Measurements from ENCODE around the gene STK24.
"Not testable (repeated sequence)": the region's sequence is repeated elsewhere in the genome, so short reads cannot be mapped to it uniquely, and the experiment has no call there.

Gene STK24

GRCh38 chr13:98581971-98582702, 5.2 kb upstream of the STK24 start:
- DNase-seq: no peak

GRCh38 chr13:98581381-98581780, 4.5 kb upstream of the STK24 start:
- no peak for DNase-seq

GRCh38 chr13:98580420-98580819, 3.5 kb upstream of the STK24 start:
- no peak for DNase-seq

- DNase-seq: no peak
Observed at GRCh38 chr13:98577836-98578285, 954 bp upstream of the STK24 start.

- DNase-seq: peak in 1 of 2 experiments; percentile 38
Observed at GRCh38 chr13:98576200-98576945, 534 bp downstream of the STK24 start.

DNA sequence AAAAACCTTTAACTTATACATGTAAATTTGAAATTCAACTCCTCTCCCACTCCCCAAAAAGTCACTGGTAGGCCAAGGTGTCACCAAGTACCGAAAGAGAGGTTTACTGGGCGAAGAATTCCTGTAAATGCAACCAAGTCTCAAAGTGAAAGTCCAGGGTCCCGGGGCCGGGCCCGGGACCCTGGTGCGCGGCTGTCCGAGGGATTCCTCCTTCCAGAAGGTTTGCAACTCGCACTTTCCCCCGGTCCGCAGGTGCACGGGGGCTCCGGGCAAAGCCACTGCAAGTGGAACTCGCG, 1.1 kb downstream of the STK24 start:
- DNase-seq: no peak

GRCh38 chr13:98575009-98575903, 1.7 kb downstream of the STK24 start:
- no peak for DNase-seq

GRCh38 chr13:98571955-98572662, 4.8 kb downstream of the STK24 start:
- no peak for DNase-seq

- no peak for DNase-seq
Observed at GRCh38 chr13:98570929-98571372, 6.0 kb downstream of the STK24 start.

- DNase-seq: not testable (repeated sequence)
Observed at GRCh38 chr13:98569494-98570367, 7.2 kb downstream of the STK24 start.

DNA sequence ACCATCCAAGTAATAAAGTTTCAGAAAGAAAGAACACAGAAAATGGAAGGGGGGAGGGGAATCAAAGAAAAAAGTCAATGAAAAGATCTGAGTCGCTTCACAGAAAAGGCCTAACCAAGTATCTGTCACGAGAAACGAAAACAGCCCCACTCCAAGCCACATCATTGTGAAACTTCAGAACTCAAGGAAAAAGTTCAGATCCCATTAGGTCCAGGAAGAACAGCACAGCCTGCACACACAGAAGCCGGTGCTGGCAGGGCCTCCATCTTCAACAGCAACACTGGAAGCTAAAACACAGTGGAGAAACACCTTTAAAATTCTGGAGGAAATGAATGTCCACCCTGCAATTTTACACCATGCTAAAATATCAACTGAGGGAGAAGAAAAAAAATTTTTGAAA, 8.0 kb downstream of the STK24 start:
- DNase-seq: no peak

- DNase-seq: no peak
Observed at GRCh38 chr13:98567140-98567539, 9.8 kb downstream of the STK24 start.

GRCh38 chr13:98565726-98566565, 11.0 kb downstream of the STK24 start:
- DNase-seq: no peak

DNA sequence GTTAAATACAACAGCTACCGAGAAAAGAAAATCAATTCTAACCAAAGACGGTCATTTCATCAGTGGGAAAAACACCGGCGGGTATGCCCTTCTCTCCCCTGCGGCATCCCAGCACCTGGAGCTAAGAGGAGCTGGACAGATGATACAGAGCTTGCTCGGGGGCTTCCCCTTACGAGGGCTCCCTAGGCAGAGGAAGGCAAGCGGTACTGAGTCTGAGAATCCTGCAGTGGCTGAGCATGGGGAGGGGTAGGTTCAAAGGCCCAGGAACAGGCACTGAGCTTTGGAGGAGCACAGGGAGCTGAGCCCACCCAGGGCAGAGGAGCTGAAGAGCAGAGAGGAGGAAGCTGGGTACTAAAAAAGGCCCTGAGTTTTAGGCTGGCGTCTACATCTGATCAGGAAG, 12.7 kb downstream of the STK24 start:
- DNase-seq: no peak

GRCh38 chr13:98563071-98563470, 13.8 kb downstream of the STK24 start:
- DNase-seq: no peak

DNA sequence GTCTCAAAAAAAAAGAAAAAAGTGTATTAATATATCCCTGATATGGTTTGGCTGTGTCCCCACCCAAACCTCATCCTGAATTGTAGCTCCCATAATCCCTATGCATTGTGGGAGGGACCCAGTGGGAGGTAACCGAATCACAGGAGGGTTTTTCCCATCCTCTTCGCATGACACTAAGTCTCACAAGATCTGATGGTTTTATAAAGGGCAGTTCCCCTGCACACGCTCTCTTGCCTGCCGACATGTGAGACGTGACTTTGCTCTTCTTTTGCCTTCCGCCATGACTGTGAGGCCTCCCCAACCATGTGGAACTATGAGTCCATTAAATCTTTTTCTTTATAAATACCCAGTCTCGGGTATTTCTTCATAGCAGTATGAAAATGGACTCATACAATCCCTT, 17.7 kb downstream of the STK24 start:
- DNase-seq: no peak

DNA sequence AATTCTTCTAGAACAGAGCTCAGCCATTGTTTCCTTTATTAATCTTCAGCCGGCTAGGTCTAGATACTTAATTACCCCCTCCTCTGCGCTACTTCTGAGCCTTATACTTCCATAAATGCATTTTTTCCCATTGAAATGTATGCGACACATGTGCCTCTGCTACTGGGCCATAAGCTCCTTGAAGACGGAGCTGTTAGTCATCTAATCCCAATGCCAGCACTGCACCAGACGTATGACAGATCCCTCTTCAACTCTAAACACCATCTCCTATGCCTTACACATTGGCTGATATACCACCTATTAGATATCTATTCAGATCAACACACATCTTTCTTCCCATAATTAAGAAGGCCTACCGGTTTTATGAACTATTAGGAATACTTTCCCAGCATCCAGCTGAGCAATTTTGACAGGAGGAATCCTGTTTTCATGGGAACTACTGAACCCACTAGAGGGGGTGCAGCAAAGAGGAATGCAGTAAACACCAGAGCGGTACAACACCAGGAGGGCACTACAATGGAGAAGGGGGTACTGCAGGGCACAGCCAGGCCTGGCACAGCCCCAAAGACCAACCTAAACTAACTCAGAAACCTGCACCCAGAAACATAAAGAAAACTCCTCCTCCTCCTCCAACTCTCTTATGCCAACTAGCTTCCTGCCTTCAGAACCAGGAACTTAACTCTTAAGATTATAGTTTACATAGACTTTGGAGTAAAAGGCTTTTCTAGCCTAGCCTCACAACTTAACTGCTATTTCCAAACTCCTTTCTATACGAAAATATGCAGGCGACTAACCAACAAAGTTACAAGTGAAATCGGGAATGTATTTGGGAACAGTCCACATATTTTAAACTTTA, 18.7 kb downstream of the STK24 start:
- no peak for DNase-seq

GRCh38 chr13:98556968-98557631, 19.8 kb downstream of the STK24 start:
- DNase-seq: no peak

DNA sequence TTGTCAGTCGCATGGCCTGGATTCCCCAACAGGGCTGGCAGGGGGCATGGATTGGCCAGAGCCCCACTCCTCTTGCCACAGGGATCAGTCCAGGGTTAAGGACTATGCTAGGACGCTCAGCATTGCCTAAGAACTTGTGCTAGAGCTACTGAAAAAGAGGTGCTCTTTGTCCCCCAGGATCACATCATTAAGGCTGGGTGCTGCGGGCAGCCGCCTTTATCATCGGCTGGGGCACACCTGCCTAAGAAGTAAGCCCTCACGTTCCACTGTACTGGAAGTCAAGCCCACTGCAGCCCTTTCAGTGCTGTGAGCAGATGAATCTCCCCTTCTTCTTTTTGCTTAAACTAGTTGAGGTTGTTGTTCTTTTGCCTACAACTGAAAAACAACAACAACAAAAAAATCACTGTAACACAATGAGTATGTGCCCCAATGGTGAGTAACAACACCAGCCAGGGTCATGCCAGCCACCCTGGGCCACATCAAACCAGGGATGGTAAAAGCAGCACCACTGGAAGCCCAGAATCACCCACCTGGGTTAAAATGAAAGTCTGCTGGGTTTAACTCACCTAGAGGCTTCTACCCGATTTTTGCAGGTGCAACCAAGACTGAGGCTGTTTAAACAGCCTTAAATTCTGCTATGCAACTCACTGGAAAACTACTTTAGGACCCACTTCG, 20.6 kb downstream of the STK24 start:
- no peak for DNase-seq

Measured in AML-193 (cell line).